Hematopoietic multipotent progenitor cell treated with erythropoietin and hydrocortisone succinate and interleukin-3 and kit ligand, for 4 days (in vitro differentiated cells): Measurements from ENCODE around the gene TPM4.
A peak's percentile ranks its signal among the peaks of the same experiment; 100 is the strongest.
"Not testable (repeated sequence)": the region's sequence is repeated elsewhere in the genome, so short reads cannot be mapped to it uniquely, and the experiment has no call there.

Source experiments
- DNase-seq: peaks from one replicate; pipeline ENCODE4 v3.0.0-alpha.2; 2015

TPM4 gene

DNA sequence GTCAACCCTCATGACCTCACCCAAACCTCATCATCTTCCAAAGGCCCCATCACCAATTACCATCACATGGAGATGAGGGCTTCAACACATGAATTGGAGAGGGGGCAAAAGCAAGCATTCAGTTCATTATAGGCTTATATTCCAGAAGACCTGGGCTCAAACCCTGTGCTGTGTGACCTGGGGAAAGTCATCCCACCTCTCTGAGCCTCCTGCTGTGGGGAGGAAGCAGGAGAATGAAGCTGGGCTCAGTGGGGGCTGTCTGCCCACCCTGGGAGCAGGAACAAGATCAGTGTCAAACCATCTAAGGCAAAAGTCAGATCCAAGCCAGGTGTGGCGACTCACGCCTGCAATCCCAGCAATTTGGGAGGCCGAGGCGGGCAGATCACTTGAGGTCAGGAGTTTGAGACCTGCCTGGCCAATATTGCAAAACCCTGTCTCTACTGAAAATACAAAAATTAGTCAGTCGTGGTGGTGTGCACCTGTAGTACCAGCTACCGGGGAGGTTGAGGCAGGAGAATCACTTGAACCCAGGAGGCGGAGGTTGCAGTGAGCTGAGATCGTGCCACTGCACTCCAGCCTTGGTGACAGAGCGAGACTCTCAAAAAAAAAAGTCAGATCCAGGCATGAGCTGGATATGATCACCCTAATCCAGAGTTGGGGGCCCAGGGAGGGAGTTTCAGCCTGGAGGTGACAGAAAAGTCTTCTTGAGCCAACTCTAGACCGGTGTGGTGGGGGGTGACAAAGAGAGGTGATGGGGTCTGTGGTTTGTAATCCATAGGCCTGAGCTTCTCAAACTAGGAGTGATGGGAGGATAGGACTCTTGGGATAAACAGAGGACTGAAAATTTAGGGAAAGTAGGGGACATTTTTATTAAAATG is 1.6 kb upstream of the TPM4 start:
- no peak for DNase-seq

DNA sequence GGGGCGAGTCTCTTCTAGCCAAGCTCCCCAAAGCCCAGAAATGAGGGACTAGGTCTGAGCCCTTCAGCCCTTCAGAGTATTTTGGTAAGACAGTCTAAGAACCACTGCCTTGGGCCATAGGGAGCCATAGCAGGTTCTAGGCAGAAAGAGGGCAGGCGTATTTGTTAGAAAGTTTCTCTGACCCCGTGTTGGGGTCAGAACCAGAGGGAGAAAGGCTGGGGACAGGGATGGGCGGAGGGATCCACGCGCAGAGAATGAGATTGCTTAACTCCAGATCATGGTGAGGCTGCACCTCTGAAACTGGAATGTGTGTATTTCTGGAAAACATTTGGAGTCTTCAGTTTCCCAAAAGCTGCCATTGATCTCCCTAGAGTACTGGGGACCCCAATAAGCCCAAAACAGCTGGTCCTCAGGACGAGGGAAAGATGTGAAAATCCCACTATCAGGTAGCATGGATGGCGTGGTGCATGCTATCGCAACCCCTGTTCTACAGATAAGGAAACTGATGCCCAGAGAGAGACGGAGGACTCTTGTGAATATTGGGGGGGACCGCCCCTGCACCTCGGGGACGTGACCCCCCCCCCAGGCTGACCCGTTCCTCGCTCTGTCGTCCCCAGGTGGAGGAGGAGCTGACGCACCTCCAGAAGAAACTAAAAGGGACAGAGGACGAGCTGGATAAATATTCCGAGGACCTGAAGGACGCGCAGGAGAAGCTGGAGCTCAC is 703 bp upstream of the TPM4 start:
- DNase-seq = no peak

DNA sequence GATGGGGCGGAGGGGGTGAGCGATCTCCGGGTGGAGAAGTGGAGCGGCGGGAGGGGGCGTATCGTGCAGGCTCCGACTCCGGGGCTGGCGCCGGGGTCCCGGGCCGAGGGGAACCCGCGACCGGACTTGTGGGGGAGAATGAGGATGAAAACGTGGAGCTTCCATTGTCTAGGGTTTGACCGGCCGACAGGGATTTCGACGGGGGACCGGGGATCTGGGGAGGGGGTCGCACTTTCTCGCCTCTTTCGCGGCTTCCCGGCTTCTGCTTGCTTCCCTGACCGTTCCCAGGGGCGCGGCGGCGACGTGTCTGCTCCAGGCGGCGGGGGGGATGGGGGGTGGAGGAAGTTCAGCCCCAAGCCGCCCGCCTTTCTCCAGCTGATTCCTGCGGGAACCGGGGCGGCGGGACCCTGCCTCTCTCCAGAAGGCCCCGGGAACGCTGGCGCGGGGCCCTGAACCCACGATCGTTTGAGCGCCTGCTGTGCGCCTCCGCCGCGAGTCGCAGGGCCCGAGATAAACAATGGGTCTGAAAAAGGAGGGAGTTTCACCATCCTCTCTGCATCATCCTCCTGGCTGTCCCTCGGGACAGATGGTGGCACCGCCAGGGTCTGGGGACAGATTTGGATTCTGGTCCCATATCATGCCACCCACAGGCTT is 790 bp downstream of the TPM4 start:
- peak; percentile 44 for DNase-seq

DNA sequence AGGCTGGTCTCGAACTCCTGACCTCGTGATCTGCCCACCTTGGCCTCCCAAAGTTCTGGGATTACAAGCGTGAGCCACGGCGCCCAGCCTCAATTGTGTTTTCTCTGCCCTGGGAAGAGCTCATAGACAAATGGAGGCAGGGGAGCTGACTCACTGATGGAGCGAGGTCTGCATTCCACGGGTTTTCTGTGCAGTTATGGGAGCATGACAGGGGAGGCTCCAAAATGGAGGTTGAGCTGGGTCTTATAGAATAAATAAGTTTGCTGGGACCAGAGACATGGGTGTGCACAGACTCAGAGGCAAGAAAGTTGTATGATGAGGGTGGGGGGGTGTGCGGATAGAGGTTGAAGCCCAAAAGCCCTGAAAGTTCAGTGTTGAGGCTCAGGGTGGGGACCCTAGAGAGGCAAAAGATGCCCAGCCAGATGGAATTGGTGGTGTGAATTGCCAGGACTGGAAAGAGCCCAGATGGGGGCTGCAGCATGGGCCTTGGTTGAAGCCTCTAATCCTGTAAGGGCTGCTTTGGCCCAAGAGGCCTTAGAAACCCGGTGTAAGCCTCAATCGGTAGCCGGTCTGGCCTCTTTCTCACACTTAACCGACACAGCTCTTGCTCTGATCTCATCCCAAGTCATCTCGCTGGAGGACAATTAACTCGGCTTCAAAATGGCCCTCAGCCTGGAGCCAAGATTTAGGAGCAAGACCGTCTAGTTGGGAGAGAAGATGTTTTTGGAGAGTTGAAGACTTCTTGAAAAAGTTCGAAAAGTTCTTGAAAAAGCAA is 1.9 kb downstream of the TPM4 start:
- DNase-seq = peak; percentile 46

DNA sequence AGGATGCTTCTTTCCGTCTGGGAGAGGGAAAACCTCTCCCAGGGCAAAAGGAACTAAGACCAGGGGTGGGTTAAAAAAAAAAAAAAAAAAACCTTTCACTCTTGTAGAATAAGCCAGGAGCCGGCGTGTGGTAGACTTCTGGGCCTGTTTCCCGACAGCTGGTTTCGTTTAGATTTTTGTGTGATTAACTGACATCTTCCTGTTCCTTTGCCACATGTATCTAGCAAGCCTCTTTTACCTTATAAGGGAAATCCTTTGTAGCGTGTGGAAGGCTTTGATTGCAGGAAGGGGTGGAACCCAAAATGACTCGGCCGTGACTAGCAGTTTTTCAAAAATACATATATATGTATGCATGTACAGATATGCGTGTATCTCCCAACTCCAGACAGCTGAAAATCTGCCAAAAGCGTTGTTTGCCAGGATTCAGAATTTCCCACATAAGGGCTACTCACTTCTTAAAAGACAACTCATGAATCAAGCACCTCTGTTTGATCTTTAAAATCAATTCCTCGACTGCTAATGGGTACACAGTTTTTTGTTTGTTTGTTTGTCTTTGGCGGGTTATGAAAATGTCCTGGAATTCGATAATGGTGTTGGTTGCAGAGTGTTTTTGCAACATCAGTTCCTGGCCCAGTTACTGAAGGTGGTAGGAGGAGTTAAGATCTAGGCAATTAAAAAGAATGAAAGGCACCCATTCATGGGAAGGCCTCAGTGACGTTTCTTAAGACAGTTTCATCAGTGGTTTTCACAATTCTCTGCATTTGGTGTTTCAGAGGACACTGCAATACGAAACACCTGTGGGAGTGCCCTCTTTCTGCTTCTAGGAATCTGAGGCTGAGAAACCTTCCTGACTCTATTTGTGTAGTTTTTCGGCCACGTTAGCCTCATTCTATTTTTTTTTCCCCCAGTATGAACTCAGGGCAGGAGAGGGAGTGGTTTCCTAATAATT is 2.7 kb downstream of the TPM4 start:
- DNase-seq = peak; percentile 98

DNA sequence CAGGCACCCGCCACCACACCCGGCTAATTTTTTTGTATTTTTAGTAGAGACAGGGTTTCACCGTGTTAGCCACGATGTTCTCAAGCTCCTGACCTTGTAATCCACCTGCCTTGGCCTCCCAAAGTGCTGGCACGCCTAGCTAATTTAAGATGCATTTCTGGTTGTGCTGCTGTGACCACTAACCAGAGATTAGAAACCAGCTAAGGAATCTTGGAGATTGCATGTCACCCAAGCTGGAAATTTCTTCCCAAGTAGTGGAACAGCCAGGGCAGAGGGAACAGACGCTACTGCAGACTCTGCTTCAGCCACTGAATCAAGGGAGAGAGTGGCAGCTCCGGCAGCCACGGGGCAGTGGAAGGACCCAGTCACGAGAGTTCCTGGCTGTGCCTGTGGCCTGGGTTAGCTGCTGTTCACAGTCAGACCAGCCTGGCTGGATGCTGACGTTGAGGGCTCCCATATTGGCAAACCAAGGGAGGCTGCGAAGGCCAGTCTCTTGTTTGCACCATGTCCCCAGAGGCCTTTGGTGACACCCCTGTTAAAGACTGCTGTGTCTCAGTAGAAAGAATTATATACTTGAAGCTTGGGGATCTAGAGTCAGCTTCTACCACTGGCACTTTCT is 7.9 kb downstream of the TPM4 start:
- DNase-seq = no peak

DNA sequence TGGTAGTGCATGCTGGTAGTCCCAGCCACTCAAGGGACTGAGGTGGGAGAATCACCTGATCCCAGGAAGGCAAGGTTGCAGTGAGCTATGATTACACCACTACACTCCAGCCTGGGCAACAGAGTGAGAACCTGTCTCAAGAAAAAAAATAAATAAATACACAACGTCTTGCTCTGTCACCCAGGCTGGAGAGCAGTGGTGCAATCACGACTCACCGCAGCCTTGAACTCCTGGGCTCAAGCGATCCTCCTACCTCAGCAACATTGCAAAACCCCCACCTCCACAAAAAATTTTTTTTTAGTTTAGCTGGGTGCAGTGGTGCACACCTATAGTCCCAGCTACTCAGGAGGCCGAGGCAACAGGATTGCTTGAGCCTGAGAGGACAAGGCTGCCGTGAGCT is 8.8 kb downstream of the TPM4 start:
- DNase-seq = peak; percentile 49

DNA sequence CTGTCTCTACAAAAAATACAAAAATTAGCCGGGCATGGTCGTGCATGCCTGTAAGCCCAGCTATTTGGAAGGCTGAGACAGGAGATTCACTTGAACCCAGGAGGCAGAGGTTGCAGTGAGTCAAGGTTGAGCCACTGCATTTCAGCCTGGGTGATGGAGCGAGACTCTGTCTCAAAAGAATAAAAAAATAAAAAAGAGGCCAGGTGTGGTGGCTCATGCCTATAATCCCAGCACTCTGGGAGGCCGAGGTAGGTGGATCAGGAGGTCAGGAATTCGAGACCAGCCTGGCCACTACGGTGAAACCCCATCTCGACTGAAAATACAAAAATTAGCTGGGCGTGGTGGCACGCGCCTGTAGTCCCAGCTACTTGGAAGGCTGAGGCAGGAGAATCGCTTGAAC is 11.1 kb downstream of the TPM4 start:
- not testable (repeated sequence) for DNase-seq

DNA sequence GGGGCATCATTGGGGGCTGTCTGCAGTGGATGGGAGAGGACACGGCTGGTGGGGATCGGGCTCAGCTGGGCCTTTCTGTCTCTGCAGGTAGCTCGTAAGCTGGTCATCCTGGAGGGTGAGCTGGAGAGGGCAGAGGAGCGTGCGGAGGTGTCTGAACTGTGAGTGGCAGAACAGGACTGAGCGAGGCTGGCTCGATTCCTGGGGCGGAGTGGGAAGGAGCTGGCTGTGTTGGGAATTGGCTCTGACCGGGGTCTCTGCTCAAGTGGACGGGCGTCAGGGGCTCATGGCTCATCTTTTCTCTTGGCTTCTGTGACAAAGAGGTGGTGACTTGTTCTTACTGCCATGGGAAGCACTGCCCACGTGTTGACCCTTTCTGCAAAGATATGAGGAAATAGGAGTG is 11.6 kb downstream of the TPM4 start:
- no peak for DNase-seq

DNA sequence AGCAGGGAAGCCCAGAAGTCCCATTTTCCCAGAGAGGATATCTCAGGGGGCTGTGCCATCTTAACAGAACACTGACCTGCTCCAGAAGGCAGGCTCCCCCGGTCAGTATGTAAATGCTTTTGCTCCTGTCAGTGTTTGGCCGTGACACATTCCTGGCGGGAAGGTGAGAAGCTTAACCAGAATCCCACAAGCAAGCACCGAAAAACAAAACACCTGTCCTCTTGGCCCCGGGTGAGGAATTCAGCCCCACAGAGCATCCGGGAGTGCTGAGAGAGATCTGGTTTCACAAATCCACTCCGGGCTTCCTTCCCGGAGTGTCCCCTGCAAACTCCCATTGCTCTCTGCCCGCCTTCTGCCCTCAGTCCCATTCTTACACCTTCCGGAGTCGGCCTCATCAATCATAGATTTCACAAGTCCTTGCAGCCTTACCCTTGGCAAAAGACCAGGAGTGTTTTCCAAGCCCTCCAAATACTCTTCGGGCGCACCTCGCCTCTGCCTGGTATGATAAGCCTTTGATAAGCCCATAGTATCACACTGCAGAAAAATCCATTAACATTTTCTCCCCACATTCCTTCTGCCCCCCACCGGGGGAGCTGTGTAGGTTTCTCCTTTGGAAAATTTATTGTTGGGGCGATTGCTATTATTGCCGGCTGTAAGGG is 12.2 kb downstream of the TPM4 start:
- DNase-seq = no peak

DNA sequence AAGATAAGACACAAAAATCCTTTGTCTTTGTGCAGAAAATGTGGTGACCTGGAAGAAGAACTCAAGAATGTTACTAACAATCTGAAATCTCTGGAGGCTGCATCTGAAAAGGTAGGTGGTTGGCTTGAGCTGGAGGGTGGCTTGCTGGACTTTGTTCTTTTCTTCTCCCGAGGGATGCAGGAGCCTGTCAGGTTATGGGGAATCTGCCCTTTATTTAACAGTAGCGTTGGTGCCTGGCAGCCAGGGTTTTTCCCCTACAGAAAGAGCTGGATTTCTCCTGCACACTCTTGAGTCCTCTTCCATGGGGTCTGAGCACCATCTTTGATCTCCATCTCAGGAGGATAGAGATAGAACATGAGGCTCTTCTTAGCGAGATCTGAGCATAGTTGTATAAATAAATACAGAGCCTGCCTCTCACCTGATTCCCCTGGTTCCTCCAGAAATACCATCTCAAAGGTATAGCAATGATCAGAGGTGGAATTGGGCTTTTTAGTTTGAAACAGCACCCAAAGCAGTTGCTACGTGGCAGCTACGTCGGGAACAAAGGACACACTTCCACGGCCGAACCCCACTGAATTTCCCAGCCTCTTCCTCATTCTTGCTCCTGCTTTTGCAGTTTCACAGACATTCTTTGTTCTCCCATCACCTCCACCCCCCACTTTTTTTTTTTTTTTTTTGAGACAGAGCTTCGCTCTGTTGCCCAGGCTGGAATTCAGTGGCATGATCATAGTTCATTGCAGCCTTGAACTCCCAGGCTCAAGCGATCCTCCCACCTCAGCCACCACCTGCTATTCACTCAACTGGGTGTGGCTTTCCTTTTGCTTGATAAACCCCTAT is 12.9 kb downstream of the TPM4 start:
- DNase-seq = no peak

DNA sequence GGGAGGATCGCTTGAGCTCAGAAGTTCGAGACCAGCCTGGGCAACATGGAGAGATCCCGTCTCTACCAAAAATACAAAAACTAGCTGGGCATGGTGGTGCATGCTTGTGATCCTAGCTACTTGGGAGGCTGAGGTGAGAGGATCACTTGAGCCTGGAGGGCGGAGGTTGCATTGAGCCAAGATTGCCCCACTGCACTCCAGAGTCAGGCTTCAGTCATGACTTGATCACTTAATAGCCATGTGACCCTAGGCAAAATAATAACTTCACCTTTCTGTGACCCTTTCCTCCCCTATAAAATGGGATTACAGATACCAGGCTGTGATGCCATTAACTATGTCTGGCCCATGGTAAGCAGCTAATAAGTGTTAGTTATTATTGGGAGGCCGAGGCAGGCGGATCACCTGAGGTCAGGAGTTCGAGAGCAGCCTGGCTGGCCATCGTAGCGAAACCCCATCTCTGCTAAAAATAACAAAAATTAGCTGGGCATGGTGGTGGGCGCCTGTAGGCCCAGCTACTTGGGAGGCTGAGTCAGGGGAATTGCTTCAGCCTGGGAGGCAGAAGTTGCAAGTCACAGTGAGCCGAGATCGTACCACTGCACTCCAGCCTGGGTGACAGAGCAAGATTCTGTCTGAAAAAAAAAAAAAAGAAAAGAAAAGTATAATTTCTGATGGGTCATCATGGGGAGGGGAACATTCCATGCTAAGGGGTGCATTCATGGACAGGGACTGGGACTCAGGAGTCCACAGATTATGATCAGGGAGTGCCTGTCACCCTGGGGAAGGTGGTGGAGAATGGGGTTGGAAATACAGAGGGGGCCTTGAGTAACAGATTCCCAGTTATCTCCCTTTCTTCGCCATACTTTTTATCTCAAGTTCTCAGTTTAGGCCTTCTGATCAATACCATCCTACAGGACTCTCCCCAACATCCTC is 15.5 kb downstream of the TPM4 start:
- DNase-seq = no peak

DNA sequence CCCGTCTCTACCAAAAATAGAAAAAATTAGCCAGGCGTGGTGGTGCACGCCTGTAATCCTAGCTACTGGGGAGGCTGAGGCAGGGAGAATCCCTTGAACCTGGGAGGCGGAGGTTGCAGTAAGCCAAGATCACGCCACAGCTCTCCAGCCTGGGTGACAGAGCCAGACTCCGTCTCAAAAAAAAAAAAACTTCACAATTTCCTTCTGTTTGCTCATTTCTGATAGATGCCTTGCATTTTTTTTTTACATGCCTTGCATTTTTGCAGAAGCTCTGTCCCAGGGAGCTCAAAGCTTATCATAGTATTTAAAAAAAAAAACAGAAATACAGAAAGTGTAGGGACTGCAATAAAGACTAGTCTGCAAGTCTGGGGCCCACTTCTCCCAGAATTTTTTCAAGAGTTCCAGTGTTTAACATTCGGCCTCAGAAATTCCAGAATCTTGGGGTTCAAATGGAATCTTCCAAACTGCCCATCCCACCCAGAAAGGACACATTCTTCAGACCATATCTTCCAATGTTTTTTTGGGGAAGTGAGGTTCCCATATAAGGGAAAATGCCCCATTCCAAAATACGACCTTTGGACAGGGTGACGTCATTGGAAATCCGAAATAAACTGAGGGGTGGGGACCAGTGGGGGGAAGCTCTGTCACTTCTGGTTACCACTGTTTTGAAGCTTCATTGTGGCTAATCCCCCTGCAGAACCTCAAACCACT is 18.2 kb downstream of the TPM4 start:
- no peak for DNase-seq

DNA sequence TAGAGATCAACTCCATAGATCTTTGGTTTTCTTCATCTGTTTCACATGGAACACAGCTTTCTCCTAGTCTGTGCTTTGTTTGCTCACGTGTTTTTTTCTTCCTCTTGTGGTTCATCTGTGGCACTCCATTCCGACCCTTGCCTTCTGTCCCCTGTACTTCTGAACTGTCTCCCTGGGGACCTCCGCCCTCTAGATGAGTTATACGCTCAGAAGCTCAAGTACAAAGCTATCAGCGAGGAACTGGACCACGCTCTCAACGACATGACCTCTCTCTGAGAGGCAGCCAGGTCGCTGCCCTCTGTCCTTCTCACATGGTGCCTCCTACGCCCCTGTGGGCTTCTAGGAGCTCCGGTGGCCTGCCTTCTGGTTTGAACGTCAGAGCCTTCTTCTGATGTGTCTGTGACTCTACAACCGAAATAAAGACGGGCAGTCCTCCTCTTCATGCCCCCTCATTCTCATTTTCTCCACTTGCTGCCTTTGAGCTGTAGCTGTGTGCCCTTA is 18.8 kb downstream of the TPM4 start:
- peak; percentile 61 for DNase-seq

DNA sequence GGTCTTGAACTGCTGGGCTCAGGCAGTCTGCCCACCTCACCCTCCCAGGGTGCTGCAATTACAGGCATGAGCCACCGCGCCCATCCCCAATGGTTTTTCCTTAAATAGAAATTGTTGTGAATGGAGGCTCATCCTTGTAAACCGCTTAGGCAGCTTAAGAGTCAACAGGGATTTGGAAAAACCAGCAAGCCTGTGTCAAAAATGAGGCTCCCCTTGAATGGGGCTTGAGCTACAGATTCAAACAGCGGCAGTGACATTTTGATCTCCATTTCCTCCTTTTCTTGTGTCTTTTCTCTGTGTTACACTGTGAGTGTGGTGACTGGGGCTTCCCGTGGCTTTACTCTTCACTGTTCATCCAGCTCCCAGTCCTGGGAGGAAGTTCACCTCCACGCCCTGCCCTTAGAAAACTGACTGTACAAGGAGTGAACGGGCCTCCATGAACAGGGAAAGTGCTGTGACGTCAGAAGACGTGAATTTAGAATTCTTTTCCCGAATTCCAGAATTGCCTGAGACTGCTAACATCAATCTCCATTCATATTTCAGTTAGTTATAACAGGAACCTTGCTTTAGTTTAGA is 20.1 kb downstream of the TPM4 start:
- no peak for DNase-seq

DNA sequence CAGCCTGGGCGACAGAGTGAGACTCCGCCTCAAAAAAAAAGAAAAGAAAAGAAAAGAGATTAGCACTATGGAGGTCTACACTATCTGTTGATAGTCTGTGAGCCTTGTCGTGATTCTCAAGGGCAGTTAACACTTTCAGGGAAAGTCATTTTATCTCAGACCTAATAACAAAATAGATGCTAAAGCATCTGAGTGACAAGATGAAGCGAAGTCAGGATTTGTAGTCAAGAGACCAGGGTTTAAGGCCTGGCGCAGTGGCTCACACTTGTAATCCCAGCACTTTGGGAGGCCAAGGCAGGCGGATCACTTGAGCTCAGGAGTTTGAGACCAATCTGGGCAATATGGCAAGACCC is 22.1 kb downstream of the TPM4 start:
- no peak for DNase-seq

DNA sequence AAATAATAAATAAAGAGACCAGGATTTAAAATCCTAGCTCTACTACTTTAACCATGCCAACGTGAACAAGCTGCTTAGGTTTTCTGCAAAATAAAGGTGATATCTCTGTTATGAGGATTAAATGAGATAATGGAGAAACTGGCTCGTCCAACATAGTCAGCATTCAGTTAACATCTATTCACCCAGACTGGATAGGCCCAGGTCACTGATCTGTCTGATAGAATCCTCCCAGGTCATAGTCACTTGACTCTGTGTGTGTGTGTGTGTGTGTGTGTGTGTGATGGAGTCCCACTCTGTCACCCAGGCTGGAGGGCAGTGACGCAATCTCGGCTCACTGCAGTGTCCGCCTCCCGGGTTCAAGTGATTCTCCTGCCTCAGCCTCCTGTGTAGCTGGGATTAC is 22.5 kb downstream of the TPM4 start:
- DNase-seq = no peak
